ENCODE measurements around the gene EIF1AX. TPM values are rescaled to one million over a fixed set of nuclear protein-coding genes. Genes with fewer than 3 reads are reported as not detected.

Gene EIF1AX
- total RNA-seq, 1 donor from 2014 or later = 59.4 TPM

GRCh38 chrX:20112022-20112774 lies 29.4 kb downstream of the EIF1AX start:
- no peak for TF ChIP-seq CTCF (IDR thresholded peaks at IDR 0.05)
- H3K27ac ChIP-seq = no peak overlapping the region
- H3K36me3 ChIP-seq = no peaks in the 10 kb centered on the region
- no peak overlapping the region for H3K4me3 ChIP-seq
- ATAC-seq (no peak), DNase-seq (no peak)
- intact Hi-C loops (cut with DNase I) = no loop called here
- H3K9me3 ChIP-seq = no peaks in the 10 kb centered on the region
- no peaks in the 10 kb centered on the region for H3K4me1 ChIP-seq
- H3K27me3 ChIP-seq = peaks cover 14% of the 10 kb centered on the region

GRCh38 chrX:20111271-20111670 lies 30.4 kb downstream of the EIF1AX start:
- Histone ChIP-seq H3K4me3 (no peak overlapping the region), H3K27ac (no peak overlapping the region), H3K9me3 (no peaks in the 10 kb centered on the region), H3K36me3 (no peaks in the 10 kb centered on the region), H3K27me3 (peaks cover 8% of the 10 kb centered on the region), H3K4me1 (no peaks in the 10 kb centered on the region)
- TF ChIP-seq CTCF (IDR thresholded peaks at IDR 0.05) = no peak
- ATAC-seq (no peak), DNase-seq (no peak)
- intact Hi-C loops (cut with DNase I) = no loop called here

- H3K4me1 ChIP-seq = no peaks in the 10 kb centered on the region
- no peaks in the 10 kb centered on the region for H3K27me3 ChIP-seq
- H3K36me3 ChIP-seq = no peaks in the 10 kb centered on the region
- no peak overlapping the region for H3K4me3 ChIP-seq
- peak; percentile 62 for ATAC-seq
- no peak for DNase-seq
- H3K27ac ChIP-seq = no peak overlapping the region
- TF ChIP-seq CTCF (IDR thresholded peaks at IDR 0.05) = no peak
- no peaks in the 10 kb centered on the region for H3K9me3 ChIP-seq
- intact Hi-C loops (cut with DNase I) = no loop called here
Measured at GRCh38 chrX:20101934-20102581, 39.6 kb downstream of the EIF1AX start.

- no peak for ATAC-seq
- intact Hi-C loops (cut with DNase I) = no loop called here
- DNase-seq = no peak
- Histone ChIP-seq H3K9me3 (no peaks in the 10 kb centered on the region), H3K4me1 (no peaks in the 10 kb centered on the region), H3K36me3 (no peaks in the 10 kb centered on the region), H3K27me3 (no peaks in the 10 kb centered on the region), H3K4me3 (no peak overlapping the region), H3K27ac (no peak overlapping the region)
- TF ChIP-seq CTCF (IDR thresholded peaks at IDR 0.05) = no peak
Measured at GRCh38 chrX:20091499-20091898, 50.1 kb downstream of the EIF1AX start.

GRCh38 chrX:20089845-20090244 lies 51.8 kb downstream of the EIF1AX start:
- ATAC-seq (no peak), DNase-seq (no peak)
- no peak overlapping the region for H3K27ac ChIP-seq
- no peaks in the 10 kb centered on the region for H3K27me3 ChIP-seq
- intact Hi-C loops (cut with DNase I) = no loop called here
- no peaks in the 10 kb centered on the region for H3K9me3 ChIP-seq
- H3K4me3 ChIP-seq = no peak overlapping the region
- no peaks in the 10 kb centered on the region for H3K36me3 ChIP-seq
- no peaks in the 10 kb centered on the region for H3K4me1 ChIP-seq
- no peak for TF ChIP-seq CTCF (IDR thresholded peaks at IDR 0.05)
